ENCODE measurements around the gene TWSG1.

GRCh38 chr18:9386879-9387278, 52.3 kb downstream of the TWSG1 start:
- no peak for TF ChIP-seq GATA3 (IDR thresholded peaks at IDR 0.05; ENCODE audit: low read depth, low read length)
- TF ChIP-seq GATA2 (IDR thresholded peaks at IDR 0.05; ENCODE audit: low read depth, low read length): no peak
